ENCODE measurements around the gene CDH6. TPM values are rescaled to one million over a fixed set of nuclear protein-coding genes. Genes with fewer than 3 reads are reported as not detected.
A peak's percentile ranks its signal among the peaks of the same experiment; 100 is the strongest.

The CDH6 gene
- total and polyA plus RNA-seq, 2 of the 13 experiments (the other 11 are each of a cell fraction or from before 2014, with no cell fraction given) = not detected

- Histone ChIP-seq H3K4me2 (ENCODE audit: low read depth, low read length) (no peak overlapping the region), H3K27me3 (ENCODE audit: control insufficient read depth in 1 of 2, insufficient read depth in 2 of 2, low read length in 2 of 2) (no peaks in the 10 kb centered on the region), H4K20me1 (ENCODE audit: insufficient read depth, low read length) (no peaks in the 10 kb centered on the region), H3K27ac (ENCODE audit: extremely low read length, insufficient read depth, low read length) (no peak overlapping the region), H2AFZ (ENCODE audit: low read length) (no peak overlapping the region), H3K4me1 (ENCODE audit: insufficient read depth, low read length) (no peaks in the 10 kb centered on the region), H3K79me2 (ENCODE audit: insufficient read depth, low read length) (no peaks in the 10 kb centered on the region), H3K4me3 (replicated peaks in 1 of 3; ENCODE audit: insufficient read depth in 1 of 3, low read depth in 2 of 3, low read length in 3 of 3) (no peak overlapping the region), H3K9me3 (ENCODE audit: low read length) (no peaks in the 10 kb centered on the region), H3K9ac (ENCODE audit: insufficient read depth, low read depth, low read length) (no peak overlapping the region), H3K36me3 (replicated peaks in 1 of 2; ENCODE audit: control insufficient read depth in 1 of 2, insufficient read depth in 2 of 2, low read length in 2 of 2) (no peaks in the 10 kb centered on the region)
- intact Hi-C loops (cut with micrococcal nuclease; ENCODE audit: unreplicated experiment) (no loop called here), in situ Hi-C loops (cut with HindIII; ENCODE audit: extremely low pct_ligation_motif_present, low pct_unique_long_range_greater_than_20kb) (loop anchor here (25.0 kb wide), 1 partner anchor 1200 kb away; no protein-coding TSS in a partner anchor)
- WGBS (ENCODE audit: low lambda C conversion rate) = 12% methylated on average over 2 of the region's 5 CpGs
- BruUV-seq (replicated peaks) = no TSS peak
- FAIRE-seq (no peak), ATAC-seq (peak; percentile 55; the same call in 2 of the 3 replicates), DNase-seq (ENCODE audit: low spot score) (peak; percentile 6)
- POLR2A ChIA-PET = no interaction called here
- CTCF ChIA-PET (ENCODE audit: low intra/inter-chr PET ratio, low total read pairs) = no interaction called here
- TF ChIP-seq CENPX (CRISPR knock-in tag; IDR thresholded peaks at IDR 0.05) = no peak
- no peak for TF ChIP-seq SCMH1 (CRISPR knock-in tag; IDR thresholded peaks at IDR 0.05; ENCODE audit: borderline replicate concordance)
- TF ChIP-seq ZNF224 (CRISPR knock-in tag; IDR thresholded peaks at IDR 0.05) = no peak
- TF ChIP-seq ZNF674 (CRISPR knock-in tag; IDR thresholded peaks at IDR 0.05; ENCODE audit: low read depth) = no peak
- no peak for TF ChIP-seq ARID2 (CRISPR knock-in tag; IDR thresholded peaks at IDR 0.05; ENCODE audit: borderline replicate concordance)
- peak; percentile 42; the same call in 1 of the 2 replicates for TF ChIP-seq RARA (CRISPR knock-in tag; IDR thresholded peaks at IDR 0.05)
- no peak for TF ChIP-seq HNRNPK (IDR thresholded peaks at IDR 0.05; ENCODE audit: low read depth, low read length, poor library complexity, severe bottlenecking)
- no peak for TF ChIP-seq RFX5 (IDR thresholded peaks at IDR 0.05; ENCODE audit: low read depth, low read length)
- no peak for TF ChIP-seq TGIF2 (CRISPR knock-in tag; IDR thresholded peaks at IDR 0.05)
- TF ChIP-seq ZNF616 (CRISPR knock-in tag; IDR thresholded peaks at IDR 0.05; ENCODE audit: low read depth) = no peak
- TF ChIP-seq HBP1 (CRISPR knock-in tag; IDR thresholded peaks at IDR 0.05; ENCODE audit: low read depth) = no peak
- no peak for TF ChIP-seq RFX3 (CRISPR knock-in tag; IDR thresholded peaks at IDR 0.05)
- TF ChIP-seq CTCF (CRISPR knock-in tag; IDR thresholded peaks at IDR 0.05) = peak; percentile 23
Measured at GRCh38 chr5:31237174-31237573, 43.7 kb downstream of the CDH6 start.
